OCI-LY1 (cell line): Measurements from ENCODE around the gene OSMR.

ENCODE experiments used
- H2AFZ ChIP-seq: fragments of 200-600 bp; sonication (generic), shearing (Covaris generic); 2 replicates; pipeline ENCODE4 v1.6.0; 2014; ENCODE audit warnings: antibody characterized with exemption, mild to moderate bottlenecking, low read length
- H3F3A ChIP-seq: fragments of 200-600 bp; sonication (generic), shearing (Covaris generic); 2 replicates; pipeline ENCODE4 v1.6.0; 2014; ENCODE audit warnings: mild to moderate bottlenecking, antibody characterized with exemption, low read length, moderate library complexity; ENCODE audit not compliant: insufficient read depth
- H3K27ac ChIP-seq: fragments of 200-600 bp; sonication (generic); 2 replicates; pipeline ENCODE4 v1.5.1; 2014; ENCODE audit warnings: low read length, mixed run types, mild to moderate bottlenecking, low read depth; ENCODE audit not compliant: poor library complexity, severe bottlenecking
- H3K27me3 ChIP-seq: fragments of 200-600 bp; sonication (generic); 2 replicates; pipeline ENCODE4 v1.6.0; 2014; ENCODE audit warnings: antibody characterized with exemption, mild to moderate bottlenecking, low read length, moderate library complexity; ENCODE audit not compliant: insufficient read depth
- H3K36me3 ChIP-seq: fragments of 200-600 bp; sonication (generic); 2 replicates; pipeline ENCODE4 v1.6.1; 2014; ENCODE audit warnings: mild to moderate bottlenecking, antibody characterized with exemption, low read length, moderate library complexity, mixed read lengths; ENCODE audit not compliant: insufficient read depth
- H3K4me1 ChIP-seq: fragments of 200-600 bp; sonication (generic); 2 replicates; pipeline ENCODE4 v1.5.1; 2014; ENCODE audit warnings: mild to moderate bottlenecking, low read length, moderate library complexity; ENCODE audit not compliant: insufficient read depth, severe bottlenecking
- H3K4me2 ChIP-seq: fragments of 200-600 bp; sonication (generic), shearing (Covaris generic); 2 replicates; pipeline ENCODE4 v1.6.1; 2014; ENCODE audit warnings: low read length
- H3K4me3 ChIP-seq: fragments of 200-600 bp; sonication (generic); 2 replicates; pipeline ENCODE4 v1.5.1; 2014; ENCODE audit warnings: low read length, low read depth, mild to moderate bottlenecking, mixed read lengths; ENCODE audit not compliant: poor library complexity, severe bottlenecking
- H3K79me2 ChIP-seq: fragments of 200-600 bp; shearing (Covaris generic); 2 replicates; pipeline ENCODE4 v1.6.1; 2016; ENCODE audit warnings: mixed run types, low read length, mixed read lengths; ENCODE audit not compliant: insufficient read depth
- H3K9ac ChIP-seq: fragments of 200-600 bp; sonication (generic), shearing (Covaris generic); 2 replicates; pipeline ENCODE4 v1.6.1; 2014; ENCODE audit warnings: mild to moderate bottlenecking, low read length, mixed read lengths
- H3K9me2 ChIP-seq: fragments of 200-600 bp; sonication (generic), shearing (Covaris generic); 2 replicates; pipeline ENCODE4 v1.6.1; 2014; ENCODE audit warnings: low read depth, mild to moderate bottlenecking, low read length, mixed read lengths
- H3K9me3 ChIP-seq: fragments of 200-600 bp; shearing (Covaris generic); 2 replicates; pipeline ENCODE4 v1.6.1; 2014; ENCODE audit warnings: low read length, mixed read lengths
- H4K20me1 ChIP-seq: fragments of 200-600 bp; sonication (generic), shearing (Covaris generic); 2 replicates; pipeline ENCODE4 v1.6.0; 2016; ENCODE audit warnings: mild to moderate bottlenecking, low read length; ENCODE audit not compliant: insufficient read depth
- EZH2 ChIP-seq: fragments of 200-600 bp; sonication (generic), shearing (Covaris generic); IDR thresholded peaks from 2 replicates; pipeline ENCODE4 v1.8.0; 2017; ENCODE audit warnings: borderline replicate concordance, mixed run types, mild to moderate bottlenecking, antibody characterized with exemption, low read length, moderate library complexity, mixed read lengths
- TF ChIP-seq, protein P1 (sequence below): fragments of 200-600 bp; sonication (generic), shearing (Covaris generic); IDR thresholded peaks from 2 replicates; pipeline ENCODE4 v1.5.1; 2017; ENCODE audit warnings: mild to moderate bottlenecking, antibody characterized with exemption, low read length, moderate library complexity, mixed read lengths

OSMR gene

DNA sequence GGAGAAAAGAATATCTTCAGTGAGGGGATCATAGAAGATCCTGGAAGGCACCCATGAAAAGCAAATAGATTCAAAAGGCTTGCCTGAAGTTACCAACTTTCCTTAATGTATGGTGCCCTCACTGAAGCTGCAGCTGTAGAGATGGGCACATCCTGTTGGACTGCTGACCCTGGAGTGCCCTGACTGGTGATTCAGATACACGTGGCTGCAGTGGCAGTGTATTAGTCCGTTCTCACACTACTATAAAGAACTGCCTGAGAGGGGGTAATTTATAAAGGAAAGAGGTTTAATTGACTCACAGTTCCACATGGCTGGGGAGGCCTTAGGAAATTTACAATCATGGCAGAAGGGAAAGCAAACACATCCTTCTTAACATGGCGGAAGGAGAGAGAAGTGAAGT, 80.3 kb downstream of the OSMR start:
- TF ChIP-seq, protein P1, sequence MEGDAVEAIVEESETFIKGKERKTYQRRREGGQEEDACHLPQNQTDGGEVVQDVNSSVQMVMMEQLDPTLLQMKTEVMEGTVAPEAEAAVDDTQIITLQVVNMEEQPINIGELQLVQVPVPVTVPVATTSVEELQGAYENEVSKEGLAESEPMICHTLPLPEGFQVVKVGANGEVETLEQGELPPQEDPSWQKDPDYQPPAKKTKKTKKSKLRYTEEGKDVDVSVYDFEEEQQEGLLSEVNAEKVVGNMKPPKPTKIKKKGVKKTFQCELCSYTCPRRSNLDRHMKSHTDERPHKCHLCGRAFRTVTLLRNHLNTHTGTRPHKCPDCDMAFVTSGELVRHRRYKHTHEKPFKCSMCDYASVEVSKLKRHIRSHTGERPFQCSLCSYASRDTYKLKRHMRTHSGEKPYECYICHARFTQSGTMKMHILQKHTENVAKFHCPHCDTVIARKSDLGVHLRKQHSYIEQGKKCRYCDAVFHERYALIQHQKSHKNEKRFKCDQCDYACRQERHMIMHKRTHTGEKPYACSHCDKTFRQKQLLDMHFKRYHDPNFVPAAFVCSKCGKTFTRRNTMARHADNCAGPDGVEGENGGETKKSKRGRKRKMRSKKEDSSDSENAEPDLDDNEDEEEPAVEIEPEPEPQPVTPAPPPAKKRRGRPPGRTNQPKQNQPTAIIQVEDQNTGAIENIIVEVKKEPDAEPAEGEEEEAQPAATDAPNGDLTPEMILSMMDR: no peak
- TF ChIP-seq EZH2: no peak
- Histone ChIP-seq H3K9me3 (no peaks in the 10 kb centered on the region), H2AFZ (no peak overlapping the region), H3K9ac (no peak overlapping the region), H3K4me1 (no peaks in the 10 kb centered on the region), H3K79me2 (no peaks in the 10 kb centered on the region), H3K4me2 (no peak overlapping the region), H3F3A (no peaks in the 10 kb centered on the region), H3K36me3 (no peaks in the 10 kb centered on the region), H3K4me3 (no peak overlapping the region), H3K27me3 (no peaks in the 10 kb centered on the region), H3K27ac (no peak overlapping the region), H4K20me1 (no peaks in the 10 kb centered on the region), H3K9me2 (no peaks in the 10 kb centered on the region)

DNA sequence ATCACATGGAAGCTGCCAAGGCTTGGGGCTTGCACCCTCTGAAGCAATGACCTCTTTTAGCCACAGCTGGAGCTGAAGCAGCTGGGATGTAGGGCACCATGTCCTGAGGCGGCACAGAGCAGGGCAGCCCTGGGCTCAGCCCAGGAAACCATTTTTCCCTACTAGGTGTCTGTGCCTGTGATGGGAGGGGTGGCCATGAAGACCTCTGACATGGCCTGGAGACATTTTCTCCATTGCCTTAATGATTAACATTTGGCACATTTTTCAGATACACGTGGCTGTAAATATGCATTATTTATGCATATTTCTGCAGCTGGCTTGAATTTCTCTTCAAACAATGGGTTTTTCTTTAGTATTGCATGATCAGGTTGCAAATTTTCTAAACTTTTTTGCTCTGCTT, 81.7 kb downstream of the OSMR start:
- no peak overlapping the region for H3K27ac ChIP-seq
- no peaks in the 10 kb centered on the region for H3K4me1 ChIP-seq
- H2AFZ ChIP-seq: no peak overlapping the region
- no peak overlapping the region for H3K4me3 ChIP-seq
- H4K20me1 ChIP-seq: no peaks in the 10 kb centered on the region
- no peak overlapping the region for H3K4me2 ChIP-seq
- no peaks in the 10 kb centered on the region for H3K9me2 ChIP-seq
- H3K9me3 ChIP-seq: no peaks in the 10 kb centered on the region
- H3K79me2 ChIP-seq: no peaks in the 10 kb centered on the region
- H3K9ac ChIP-seq: no peak overlapping the region
- no peaks in the 10 kb centered on the region for H3K36me3 ChIP-seq
- no peak for TF ChIP-seq EZH2
- TF ChIP-seq, protein P1: no peak
- H3K27me3 ChIP-seq: no peaks in the 10 kb centered on the region
- H3F3A ChIP-seq: no peaks in the 10 kb centered on the region

DNA sequence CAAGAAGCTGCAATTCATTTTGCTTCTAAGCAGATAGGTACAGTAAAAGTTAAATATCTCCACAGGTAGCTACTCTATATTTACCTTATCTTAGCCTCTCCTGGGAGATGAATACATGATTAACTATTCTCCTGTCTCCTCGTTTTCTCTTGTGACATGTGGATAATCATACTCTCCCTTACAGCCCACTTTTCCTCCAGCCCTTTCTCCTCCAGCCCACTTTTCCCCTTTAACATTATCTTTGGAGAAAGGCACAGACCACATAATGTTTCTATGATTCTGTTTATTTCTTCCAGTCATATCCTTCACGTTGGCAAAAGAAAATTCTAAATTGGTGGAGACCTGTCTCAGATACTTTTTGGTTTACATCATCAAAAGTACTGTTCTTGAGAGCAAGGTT, 84.0 kb downstream of the OSMR start:
- no peaks in the 10 kb centered on the region for H3K9me2 ChIP-seq
- H4K20me1 ChIP-seq: no peaks in the 10 kb centered on the region
- no peak overlapping the region for H3K4me2 ChIP-seq
- no peak overlapping the region for H3K27ac ChIP-seq
- no peak for TF ChIP-seq EZH2
- TF ChIP-seq, protein P1: no peak
- no peaks in the 10 kb centered on the region for H3K9me3 ChIP-seq
- H3K4me3 ChIP-seq: no peak overlapping the region
- no peaks in the 10 kb centered on the region for H3K36me3 ChIP-seq
- no peak overlapping the region for H3K9ac ChIP-seq
- no peaks in the 10 kb centered on the region for H3K4me1 ChIP-seq
- H3K79me2 ChIP-seq: no peaks in the 10 kb centered on the region
- H3K27me3 ChIP-seq: no peaks in the 10 kb centered on the region
- no peak overlapping the region for H2AFZ ChIP-seq
- no peaks in the 10 kb centered on the region for H3F3A ChIP-seq
